SK-N-SH treated with all-trans-retinoic acid at 6 μM for 48 hours (cell line): Measurements from ENCODE around the gene PHYHD1.

Experiments used
- ARNTL ChIP-seq: fragments of 450-650 bp; formaldehyde crosslinking; IDR thresholded peaks from 2 replicates; pipeline ENCODE4 v1.5.0; 2020; ENCODE audit warnings: low read depth, mild to moderate bottlenecking, moderate library complexity, borderline replicate concordance
- BACH2 ChIP-seq: fragments of 250-450 bp; sonication (Bioruptor Pico); IDR thresholded peaks from 2 replicates; pipeline ENCODE4 v1.9.0; 2021; ENCODE audit warnings: mild to moderate bottlenecking, borderline replicate concordance
- CSDC2 ChIP-seq: fragments of 250-450 bp; sonication (Bioruptor Pico); IDR thresholded peaks from 2 replicates; pipeline ENCODE4 v1.5.0; 2020; ENCODE audit warnings: mild to moderate bottlenecking, moderate library complexity
- ESRRG ChIP-seq: fragments of 250-450 bp; sonication (Bioruptor Pico); IDR thresholded peaks from 2 replicates; pipeline ENCODE4 v1.6.1; 2021; ENCODE audit warnings: mild to moderate bottlenecking
- ISL1 ChIP-seq: fragments of 250-450 bp; sonication (Bioruptor Pico); IDR thresholded peaks from 2 replicates; pipeline ENCODE4 v2.1.2; 2022; ENCODE audit warnings: mild to moderate bottlenecking, moderate library complexity
- ZC3H10 ChIP-seq: fragments of 250-450 bp; sonication (Bioruptor Pico); IDR thresholded peaks from 2 replicates; pipeline ENCODE4 v1.5.1; 2021; ENCODE audit warnings: mild to moderate bottlenecking, moderate library complexity
- ZFP30 ChIP-seq: fragments of 450-650 bp; formaldehyde crosslinking; IDR thresholded peaks from 2 replicates; pipeline ENCODE4 v1.5.0; 2022; ENCODE audit warnings: mild to moderate bottlenecking, moderate library complexity
- TF ChIP-seq, protein P1 (sequence below): fragments of 250-450 bp; sonication (Bioruptor Pico); IDR thresholded peaks from 2 replicates; pipeline ENCODE4 v1.5.1; 2020; ENCODE audit warnings: low read depth, mild to moderate bottlenecking, moderate library complexity

DNA sequence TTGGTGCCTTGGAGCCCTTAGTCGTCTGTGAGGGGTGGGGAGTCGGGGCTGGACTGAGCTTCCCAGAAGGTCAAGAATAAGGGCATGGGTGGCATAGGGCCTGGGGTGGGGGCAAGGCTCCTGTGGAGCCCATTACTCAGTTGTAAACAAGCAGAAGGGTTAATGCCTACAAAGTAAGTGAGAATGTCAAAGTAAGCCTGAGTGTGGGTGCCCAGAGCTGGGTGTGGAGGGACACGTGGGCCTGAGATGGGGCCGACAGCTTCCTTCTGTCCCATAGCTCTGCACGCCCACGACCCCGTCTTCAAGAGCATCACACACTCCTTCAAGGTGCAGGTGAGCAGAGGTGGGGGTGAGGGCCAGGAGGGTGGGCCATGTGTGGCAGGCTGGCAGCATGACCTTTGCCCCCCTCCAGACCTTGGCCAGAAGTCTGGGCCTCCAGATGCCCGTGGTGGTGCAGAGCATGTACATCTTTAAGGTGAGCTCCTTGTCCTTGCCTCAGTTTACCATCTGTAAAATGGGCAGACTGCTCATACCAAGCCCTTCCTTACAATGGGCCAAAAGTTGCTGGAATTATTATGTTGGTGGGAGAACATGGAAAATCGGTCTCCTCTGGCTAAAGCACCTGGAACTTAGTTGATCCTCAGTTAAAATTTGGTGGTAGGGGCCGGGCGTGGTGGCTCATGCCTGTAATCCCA lies 15.5 kb downstream of the PHYHD1 start:
- TF ChIP-seq ZFP30 (CRISPR knock-in tag) (no peak), ARNTL (CRISPR knock-in tag) (no peak), ISL1 (CRISPR knock-in tag) (no peak), CSDC2 (CRISPR knock-in tag) (no peak), ESRRG (CRISPR knock-in tag) (no peak), ZC3H10 (CRISPR knock-in tag) (no peak), BACH2 (CRISPR knock-in tag) (no peak)
- TF ChIP-seq, protein P1, sequence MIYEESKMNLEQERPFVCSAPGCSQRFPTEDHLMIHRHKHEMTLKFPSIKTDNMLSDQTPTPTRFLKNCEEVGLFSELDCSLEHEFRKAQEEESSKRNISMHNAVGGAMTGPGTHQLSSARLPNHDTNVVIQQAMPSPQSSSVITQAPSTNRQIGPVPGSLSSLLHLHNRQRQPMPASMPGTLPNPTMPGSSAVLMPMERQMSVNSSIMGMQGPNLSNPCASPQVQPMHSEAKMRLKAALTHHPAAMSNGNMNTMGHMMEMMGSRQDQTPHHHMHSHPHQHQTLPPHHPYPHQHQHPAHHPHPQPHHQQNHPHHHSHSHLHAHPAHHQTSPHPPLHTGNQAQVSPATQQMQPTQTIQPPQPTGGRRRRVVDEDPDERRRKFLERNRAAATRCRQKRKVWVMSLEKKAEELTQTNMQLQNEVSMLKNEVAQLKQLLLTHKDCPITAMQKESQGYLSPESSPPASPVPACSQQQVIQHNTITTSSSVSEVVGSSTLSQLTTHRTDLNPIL (CRISPR knock-in tag), result no peak
